ENCODE data around the gene TMEM123. TPM values are rescaled to one million over a fixed set of nuclear protein-coding genes. Genes with fewer than 3 reads are reported as not detected.

TMEM123 gene
- total and polyA plus RNA-seq, 2 of the 13 experiments (the other 11 are each of a cell fraction or from before 2014, with no cell fraction given): 365 to 2,761 TPM

DNA sequence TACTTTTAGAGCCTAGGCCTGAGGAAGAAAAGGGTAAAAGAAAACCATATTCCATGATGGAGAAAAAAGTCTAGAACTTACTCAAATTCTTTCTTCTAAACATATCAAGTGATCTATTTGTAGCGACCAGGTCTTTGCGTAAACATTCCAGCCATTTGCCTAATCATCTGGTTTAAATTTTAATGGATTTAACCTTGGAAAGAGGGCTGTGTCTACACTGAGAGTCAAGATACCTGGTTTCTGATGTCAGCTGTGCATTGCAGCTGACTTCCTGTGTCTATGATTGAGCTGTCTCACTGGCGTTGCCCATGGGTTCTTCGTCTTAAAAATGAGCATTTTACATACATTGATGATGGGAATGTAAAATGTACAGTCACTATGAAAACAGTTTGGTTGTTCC lies 10.0 kb upstream of the TMEM123 start (continued):
- TF ChIP-seq, protein P1, sequence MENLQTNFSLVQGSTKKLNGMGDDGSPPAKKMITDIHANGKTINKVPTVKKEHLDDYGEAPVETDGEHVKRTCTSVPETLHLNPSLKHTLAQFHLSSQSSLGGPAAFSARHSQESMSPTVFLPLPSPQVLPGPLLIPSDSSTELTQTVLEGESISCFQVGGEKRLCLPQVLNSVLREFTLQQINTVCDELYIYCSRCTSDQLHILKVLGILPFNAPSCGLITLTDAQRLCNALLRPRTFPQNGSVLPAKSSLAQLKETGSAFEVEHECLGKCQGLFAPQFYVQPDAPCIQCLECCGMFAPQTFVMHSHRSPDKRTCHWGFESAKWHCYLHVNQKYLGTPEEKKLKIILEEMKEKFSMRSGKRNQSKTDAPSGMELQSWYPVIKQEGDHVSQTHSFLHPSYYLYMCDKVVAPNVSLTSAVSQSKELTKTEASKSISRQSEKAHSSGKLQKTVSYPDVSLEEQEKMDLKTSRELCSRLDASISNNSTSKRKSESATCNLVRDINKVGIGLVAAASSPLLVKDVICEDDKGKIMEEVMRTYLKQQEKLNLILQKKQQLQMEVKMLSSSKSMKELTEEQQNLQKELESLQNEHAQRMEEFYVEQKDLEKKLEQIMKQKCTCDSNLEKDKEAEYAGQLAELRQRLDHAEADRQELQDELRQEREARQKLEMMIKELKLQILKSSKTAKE (CRISPR knock-in tag; IDR thresholded peaks at IDR 0.05; ENCODE audit: borderline replicate concordance): peak; percentile 77; the same call in 1 of the 2 replicates
- TF ChIP-seq MXI1 (IDR thresholded peaks at IDR 0.05; ENCODE audit: borderline replicate concordance, low read depth, low read length) (peak; percentile 21; the same call in 1 of the 3 replicates), ESRRA (CRISPR knock-in tag; IDR thresholded peaks at IDR 0.05; ENCODE audit: low read depth) (peak; percentile 90), KAT8 (CRISPR knock-in tag; IDR thresholded peaks at IDR 0.05) (peak; percentile 82), ATF7 (IDR thresholded peaks at IDR 0.05) (no peak), ATF7 (CRISPR knock-in tag; IDR thresholded peaks at IDR 0.05) (peak; percentile 38; the same call in 1 of the 2 replicates), HOXA5 (CRISPR knock-in tag; IDR thresholded peaks at IDR 0.05) (0 out of 2 replicates have a peak, but pooled peaks have one; percentile 40), RARA (CRISPR knock-in tag; IDR thresholded peaks at IDR 0.05) (peak; percentile 84), MTF1 (CRISPR knock-in tag; IDR thresholded peaks at IDR 0.05) (no peak), SMAD3 (CRISPR knock-in tag; IDR thresholded peaks at IDR 0.05) (peak; percentile 81), HMG20B (CRISPR knock-in tag; conservative IDR thresholded peaks at IDR 0.05) (peak; percentile 47; the same call in 1 of the 2 replicates), PITX1 (CRISPR knock-in tag; IDR thresholded peaks at IDR 0.05) (peak; percentile 51; the same call in 1 of the 2 replicates), ZBTB7B (CRISPR knock-in tag; IDR thresholded peaks at IDR 0.05) (peak; percentile 35; the same call in 1 of the 2 replicates), SP5 (CRISPR knock-in tag; IDR thresholded peaks at IDR 0.05; ENCODE audit: borderline replicate concordance, low read depth) (peak; percentile 49; the same call in 1 of the 2 replicates), ZNF317 (CRISPR knock-in tag; IDR thresholded peaks at IDR 0.05) (peak; percentile 70), SOX5 (CRISPR knock-in tag; IDR thresholded peaks at IDR 0.05; ENCODE audit: borderline replicate concordance) (peak; percentile 84), GABPA (IDR thresholded peaks at IDR 0.05; ENCODE audit: low read depth, low read length) (no peak), GABPA (CRISPR knock-in tag; IDR thresholded peaks at IDR 0.05; ENCODE audit: low read depth) (peak; percentile 79), NR2F2 (IDR thresholded peaks at IDR 0.05; ENCODE audit: borderline replicate concordance, low read depth) (peak; percentile 80), PAWR (CRISPR knock-in tag; IDR thresholded peaks at IDR 0.05; ENCODE audit: borderline replicate concordance) (no peak), ZNF570 (CRISPR knock-in tag; IDR thresholded peaks at IDR 0.05; ENCODE audit: borderline replicate concordance) (no peak)
- TF ChIP-seq, protein P2, sequence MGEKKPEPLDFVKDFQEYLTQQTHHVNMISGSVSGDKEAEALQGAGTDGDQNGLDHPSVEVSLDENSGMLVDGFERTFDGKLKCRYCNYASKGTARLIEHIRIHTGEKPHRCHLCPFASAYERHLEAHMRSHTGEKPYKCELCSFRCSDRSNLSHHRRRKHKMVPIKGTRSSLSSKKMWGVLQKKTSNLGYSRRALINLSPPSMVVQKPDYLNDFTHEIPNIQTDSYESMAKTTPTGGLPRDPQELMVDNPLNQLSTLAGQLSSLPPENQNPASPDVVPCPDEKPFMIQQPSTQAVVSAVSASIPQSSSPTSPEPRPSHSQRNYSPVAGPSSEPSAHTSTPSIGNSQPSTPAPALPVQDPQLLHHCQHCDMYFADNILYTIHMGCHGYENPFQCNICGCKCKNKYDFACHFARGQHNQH (CRISPR knock-in tag; IDR thresholded peaks at IDR 0.05): peak; percentile 76
- TF ChIP-seq, protein P3, sequence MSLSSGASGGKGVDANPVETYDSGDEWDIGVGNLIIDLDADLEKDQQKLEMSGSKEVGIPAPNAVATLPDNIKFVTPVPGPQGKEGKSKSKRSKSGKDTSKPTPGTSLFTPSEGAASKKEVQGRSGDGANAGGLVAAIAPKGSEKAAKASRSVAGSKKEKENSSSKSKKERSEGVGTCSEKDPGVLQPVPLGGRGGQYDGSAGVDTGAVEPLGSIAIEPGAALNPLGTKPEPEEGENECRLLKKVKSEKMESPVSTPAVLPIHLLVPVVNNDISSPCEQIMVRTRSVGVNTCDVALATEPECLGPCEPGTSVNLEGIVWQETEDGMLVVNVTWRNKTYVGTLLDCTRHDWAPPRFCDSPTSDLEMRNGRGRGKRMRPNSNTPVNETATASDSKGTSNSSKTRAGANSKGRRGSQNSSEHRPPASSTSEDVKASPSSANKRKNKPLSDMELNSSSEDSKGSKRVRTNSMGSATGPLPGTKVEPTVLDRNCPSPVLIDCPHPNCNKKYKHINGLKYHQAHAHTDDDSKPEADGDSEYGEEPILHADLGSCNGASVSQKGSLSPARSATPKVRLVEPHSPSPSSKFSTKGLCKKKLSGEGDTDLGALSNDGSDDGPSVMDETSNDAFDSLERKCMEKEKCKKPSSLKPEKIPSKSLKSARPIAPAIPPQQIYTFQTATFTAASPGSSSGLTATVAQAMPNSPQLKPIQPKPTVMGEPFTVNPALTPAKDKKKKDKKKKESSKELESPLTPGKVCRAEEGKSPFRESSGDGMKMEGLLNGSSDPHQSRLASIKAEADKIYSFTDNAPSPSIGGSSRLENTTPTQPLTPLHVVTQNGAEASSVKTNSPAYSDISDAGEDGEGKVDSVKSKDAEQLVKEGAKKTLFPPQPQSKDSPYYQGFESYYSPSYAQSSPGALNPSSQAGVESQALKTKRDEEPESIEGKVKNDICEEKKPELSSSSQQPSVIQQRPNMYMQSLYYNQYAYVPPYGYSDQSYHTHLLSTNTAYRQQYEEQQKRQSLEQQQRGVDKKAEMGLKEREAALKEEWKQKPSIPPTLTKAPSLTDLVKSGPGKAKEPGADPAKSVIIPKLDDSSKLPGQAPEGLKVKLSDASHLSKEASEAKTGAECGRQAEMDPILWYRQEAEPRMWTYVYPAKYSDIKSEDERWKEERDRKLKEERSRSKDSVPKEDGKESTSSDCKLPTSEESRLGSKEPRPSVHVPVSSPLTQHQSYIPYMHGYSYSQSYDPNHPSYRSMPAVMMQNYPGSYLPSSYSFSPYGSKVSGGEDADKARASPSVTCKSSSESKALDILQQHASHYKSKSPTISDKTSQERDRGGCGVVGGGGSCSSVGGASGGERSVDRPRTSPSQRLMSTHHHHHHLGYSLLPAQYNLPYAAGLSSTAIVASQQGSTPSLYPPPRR (CRISPR knock-in tag; IDR thresholded peaks at IDR 0.05; ENCODE audit: borderline replicate concordance): peak; percentile 88
- TF ChIP-seq, protein P4, sequence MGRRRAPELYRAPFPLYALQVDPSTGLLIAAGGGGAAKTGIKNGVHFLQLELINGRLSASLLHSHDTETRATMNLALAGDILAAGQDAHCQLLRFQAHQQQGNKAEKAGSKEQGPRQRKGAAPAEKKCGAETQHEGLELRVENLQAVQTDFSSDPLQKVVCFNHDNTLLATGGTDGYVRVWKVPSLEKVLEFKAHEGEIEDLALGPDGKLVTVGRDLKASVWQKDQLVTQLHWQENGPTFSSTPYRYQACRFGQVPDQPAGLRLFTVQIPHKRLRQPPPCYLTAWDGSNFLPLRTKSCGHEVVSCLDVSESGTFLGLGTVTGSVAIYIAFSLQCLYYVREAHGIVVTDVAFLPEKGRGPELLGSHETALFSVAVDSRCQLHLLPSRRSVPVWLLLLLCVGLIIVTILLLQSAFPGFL (CRISPR knock-in tag; IDR thresholded peaks at IDR 0.05): no peak

Measured in HepG2 (cell line).